Ascending aorta (tissue), 2 donors: ENCODE data around the gene PLPP3. TPM values are rescaled to one million over a fixed set of nuclear protein-coding genes. Genes with fewer than 3 reads are reported as not detected.

ENCODE experiments used
- DNase-seq, 2 donors: peaks; one replicate each; pipeline ENCODE4 v3.0.0-alpha.2; 2019; ENCODE audit warnings: low spot score in 2 of 2
- H3K27ac ChIP-seq, 2 donors: fragments of 200-600 bp; sonication (generic); one replicate each; pipeline ENCODE4 v1.5.1; 2016 to 2017; ENCODE audit warnings: mild to moderate bottlenecking in 1 of 2
- H3K27me3 ChIP-seq: fragments of 200-600 bp; sonication (generic); one replicate; pipeline ENCODE4 v1.5.1; 2017
- H3K36me3 ChIP-seq, 2 donors: fragments of 200-600 bp; sonication (generic); one replicate each; pipeline ENCODE4 v1.5.1; 2016
- H3K4me1 ChIP-seq, 2 donors: fragments of 200-600 bp; sonication (generic); one replicate each; pipeline ENCODE4 v1.5.1; 2016 to 2017; ENCODE audit warnings: mild to moderate bottlenecking in 1 of 2
- H3K4me3 ChIP-seq, 2 donors: fragments of 200-600 bp; sonication (generic); one replicate each; pipeline ENCODE4 v1.5.1; 2016 to 2017; ENCODE audit warnings: mild to moderate bottlenecking in 1 of 2
- H3K9me3 ChIP-seq, 2 donors: fragments of 200-600 bp; sonication (generic); one replicate each; pipeline ENCODE4 v1.5.1; 2016
- intact Hi-C: fragments of 100-400 bp; cut with DNase I; formaldehyde crosslinking; loops from one replicate; pipeline ENCODE4 v1.15.1; 2023
- total RNA-seq: library from RNA; depleted of rRNA; stranded (reverse); fragments of >200 nt; gene quantifications from one replicate; pipeline ENCODE4 v1.1.0, GENCODE V29; 2016
- TF ChIP-seq, protein P1 (sequence below), 3 experiments: fragments of 200-600 bp in 2 of 3; fragments of 450-650 bp in 1 of 3; sonication (generic) in 2 of 3; IDR thresholded peaks; one replicate each; pipeline ENCODE4 v1.5.1; 2016 to 2019; ENCODE audit warnings: antibody characterized with exemption in 3 of 3, mild to moderate bottlenecking in 1 of 3, moderate library complexity in 1 of 3

The PLPP3 gene
- total RNA-seq, 1 donor from 2014 or later: 87.7 TPM

DNA sequence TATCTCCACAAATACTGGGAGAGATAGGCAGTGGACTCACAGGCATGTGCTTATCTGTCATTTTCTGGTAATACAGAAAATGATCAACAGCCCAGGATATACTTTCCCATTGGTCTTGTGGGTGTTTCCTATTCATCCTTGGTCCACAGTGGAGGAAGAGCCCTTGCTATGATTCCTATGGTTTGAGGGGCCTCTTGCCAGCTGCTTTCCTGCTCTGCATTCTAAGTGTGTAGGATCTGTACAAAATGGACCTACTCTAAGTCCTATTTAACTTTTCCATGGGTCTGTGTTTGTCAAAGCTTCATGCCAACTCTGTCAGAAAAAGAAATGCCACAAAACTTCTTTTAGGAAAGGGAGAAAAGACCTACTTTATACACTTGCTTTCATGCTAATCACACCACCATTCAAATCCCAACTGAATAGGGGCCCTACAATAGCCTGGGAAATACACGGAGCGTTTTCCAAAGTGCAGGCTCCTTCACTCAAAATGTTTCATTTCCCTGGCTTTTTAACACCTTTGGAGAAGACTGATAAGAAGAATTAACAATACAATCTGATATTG is 16.4 kb downstream of the PLPP3 start:
- Histone ChIP-seq H3K27ac (no peak overlapping the region), H3K27me3 (no peaks in the 10 kb centered on the region), H3K4me3 (no peak overlapping the region), H3K4me1 (peaks cover 0 to 18% of the 10 kb centered on the region in 2 donors), H3K9me3 (no peaks in the 10 kb centered on the region), H3K36me3 (no peaks in the 10 kb centered on the region)
- TF ChIP-seq, protein P1, sequence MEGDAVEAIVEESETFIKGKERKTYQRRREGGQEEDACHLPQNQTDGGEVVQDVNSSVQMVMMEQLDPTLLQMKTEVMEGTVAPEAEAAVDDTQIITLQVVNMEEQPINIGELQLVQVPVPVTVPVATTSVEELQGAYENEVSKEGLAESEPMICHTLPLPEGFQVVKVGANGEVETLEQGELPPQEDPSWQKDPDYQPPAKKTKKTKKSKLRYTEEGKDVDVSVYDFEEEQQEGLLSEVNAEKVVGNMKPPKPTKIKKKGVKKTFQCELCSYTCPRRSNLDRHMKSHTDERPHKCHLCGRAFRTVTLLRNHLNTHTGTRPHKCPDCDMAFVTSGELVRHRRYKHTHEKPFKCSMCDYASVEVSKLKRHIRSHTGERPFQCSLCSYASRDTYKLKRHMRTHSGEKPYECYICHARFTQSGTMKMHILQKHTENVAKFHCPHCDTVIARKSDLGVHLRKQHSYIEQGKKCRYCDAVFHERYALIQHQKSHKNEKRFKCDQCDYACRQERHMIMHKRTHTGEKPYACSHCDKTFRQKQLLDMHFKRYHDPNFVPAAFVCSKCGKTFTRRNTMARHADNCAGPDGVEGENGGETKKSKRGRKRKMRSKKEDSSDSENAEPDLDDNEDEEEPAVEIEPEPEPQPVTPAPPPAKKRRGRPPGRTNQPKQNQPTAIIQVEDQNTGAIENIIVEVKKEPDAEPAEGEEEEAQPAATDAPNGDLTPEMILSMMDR (IDR thresholded peaks at IDR 0.05): no peak
- DNase-seq: no peak
- intact Hi-C loops: no loop called here

DNA sequence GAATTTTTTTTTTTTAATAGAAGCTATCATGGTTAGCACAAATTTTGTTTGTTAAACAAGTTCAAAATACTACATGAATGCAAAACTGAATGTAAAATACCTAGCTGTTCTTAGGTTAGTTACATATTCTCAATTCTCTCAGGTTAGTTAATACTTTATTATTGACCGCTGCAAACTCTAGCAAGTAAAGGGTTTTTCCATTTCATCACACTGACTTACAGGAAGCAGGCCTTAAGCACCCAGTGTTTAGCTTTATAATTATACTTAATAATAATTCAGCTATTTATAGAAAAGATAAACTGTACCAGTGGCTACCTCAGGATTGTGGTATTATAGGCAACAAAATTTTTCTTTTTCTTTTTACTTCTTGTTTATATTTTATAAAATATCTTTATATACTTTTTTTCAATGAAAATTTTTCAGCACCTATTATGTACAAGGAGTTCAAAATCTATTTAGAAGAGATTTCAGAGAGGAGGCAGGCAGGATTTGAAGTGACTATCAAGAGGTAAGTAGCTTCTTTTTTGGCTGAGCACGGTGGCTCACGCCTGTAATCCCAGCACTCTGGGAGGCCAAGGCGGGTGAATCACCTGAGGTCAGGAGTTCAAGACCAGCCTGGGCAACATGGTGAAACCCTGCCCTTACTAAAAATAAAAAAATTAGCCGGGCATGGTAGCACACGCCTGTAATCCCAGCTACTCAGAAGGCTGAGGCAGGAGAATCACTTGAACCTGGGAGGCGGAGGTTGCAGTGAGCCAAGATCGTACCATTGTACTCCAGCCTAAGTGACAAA is 17.9 kb downstream of the PLPP3 start:
- intact Hi-C loops: no loop called here
- H3K36me3 ChIP-seq: no peaks in the 10 kb centered on the region
- no peaks in the 10 kb centered on the region for H3K27me3 ChIP-seq
- H3K4me1 ChIP-seq: peaks cover 0 to 18% of the 10 kb centered on the region in 2 donors
- TF ChIP-seq, protein P1 (IDR thresholded peaks at IDR 0.05): no peak
- no peak overlapping the region for H3K27ac ChIP-seq
- no peak overlapping the region for H3K4me3 ChIP-seq
- no peaks in the 10 kb centered on the region for H3K9me3 ChIP-seq
- DNase-seq: no peak

DNA sequence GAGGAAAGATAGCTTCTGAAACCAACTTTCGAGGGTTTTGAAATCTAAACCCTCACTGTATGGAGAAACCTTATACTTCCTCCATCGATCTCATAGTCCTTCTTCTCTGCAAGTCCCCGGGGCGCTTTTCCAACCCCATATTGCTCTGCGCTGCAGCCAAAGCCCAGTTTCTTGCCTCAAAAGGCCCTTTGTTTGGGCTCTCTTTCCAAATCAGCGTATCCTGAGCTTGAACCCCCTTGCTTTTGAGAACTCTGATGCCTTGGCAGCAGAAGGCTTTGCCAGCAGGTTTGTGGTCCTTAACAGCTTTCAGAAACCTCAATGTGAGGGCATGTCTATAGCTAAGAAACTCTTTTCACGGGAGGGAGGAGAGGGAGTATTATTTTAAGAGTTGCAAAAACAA is 21.6 kb downstream of the PLPP3 start:
- Histone ChIP-seq H3K36me3 (no peaks in the 10 kb centered on the region), H3K9me3 (no peaks in the 10 kb centered on the region), H3K27ac (no peak overlapping the region), H3K27me3 (no peaks in the 10 kb centered on the region), H3K4me3 (no peak overlapping the region), H3K4me1 (peaks cover 0 to 5% of the 10 kb centered on the region in 2 donors)
- no peak for DNase-seq
- TF ChIP-seq, protein P1 (IDR thresholded peaks at IDR 0.05): no peak
- intact Hi-C loops: no loop called here

DNA sequence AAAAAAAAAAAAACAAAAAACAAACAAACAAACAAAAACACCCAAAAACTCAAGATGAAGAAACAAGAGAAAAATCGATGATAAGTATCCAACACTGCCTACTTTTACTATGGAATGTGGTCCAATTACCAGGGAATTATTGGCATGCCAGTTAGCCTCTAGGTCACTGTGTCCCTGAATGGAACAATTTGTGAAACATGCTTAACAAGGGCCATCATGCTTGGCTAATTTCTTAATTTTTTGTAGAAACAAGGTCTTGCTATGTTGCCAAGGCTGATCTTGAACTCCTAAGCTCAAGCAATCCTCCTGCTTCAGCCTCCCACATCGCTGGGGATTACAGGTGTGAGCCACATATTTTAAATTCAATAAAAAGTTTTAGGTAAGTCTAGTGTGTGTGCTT is 23.9 kb downstream of the PLPP3 start:
- Histone ChIP-seq H3K4me1 (peaks cover 2 to 6% of the 10 kb centered on the region in 2 donors), H3K9me3 (no peaks in the 10 kb centered on the region), H3K36me3 (no peaks in the 10 kb centered on the region), H3K27me3 (no peaks in the 10 kb centered on the region), H3K27ac (no peak overlapping the region), H3K4me3 (no peak overlapping the region)
- TF ChIP-seq, protein P1 (IDR thresholded peaks at IDR 0.05): no peak
- intact Hi-C loops: no loop called here
- no peak for DNase-seq

DNA sequence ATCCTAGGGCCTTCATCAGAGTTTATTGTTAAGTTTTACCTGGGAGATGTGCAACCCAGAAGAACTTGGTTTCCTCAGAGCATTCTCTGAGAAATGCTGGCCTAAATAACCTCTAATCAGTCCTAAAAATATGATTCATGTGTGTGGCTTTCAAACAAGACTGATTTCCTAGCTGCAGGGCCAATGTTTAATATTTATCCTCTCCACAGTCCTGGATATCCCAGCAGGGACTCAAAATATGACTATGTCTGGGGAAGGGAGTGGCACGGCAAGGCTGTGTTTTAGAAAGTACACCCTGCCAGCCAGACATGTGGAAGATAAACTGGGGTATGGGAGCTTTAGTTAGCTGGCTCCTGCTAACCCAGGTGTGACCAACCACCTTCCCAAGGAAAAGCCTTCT is 26.3 kb downstream of the PLPP3 start:
- no peaks in the 10 kb centered on the region for H3K9me3 ChIP-seq
- no peak overlapping the region for H3K4me3 ChIP-seq
- intact Hi-C loops: no loop called here
- H3K4me1 ChIP-seq: peaks cover 2 to 11% of the 10 kb centered on the region in 2 donors
- no peaks in the 10 kb centered on the region for H3K36me3 ChIP-seq
- no peaks in the 10 kb centered on the region for H3K27me3 ChIP-seq
- no peak overlapping the region for H3K27ac ChIP-seq
- TF ChIP-seq, protein P1 (IDR thresholded peaks at IDR 0.05): no peak
- DNase-seq: no peak
